ENCODE data around the gene PSMD9. TPM values are rescaled to one million over a fixed set of nuclear protein-coding genes. Genes with fewer than 3 reads are reported as not detected.
"Not testable (repeated sequence)": the region's sequence is repeated elsewhere in the genome, so short reads cannot be mapped to it uniquely, and the experiment has no call there.

The PSMD9 gene
- total RNA-seq, 1 donor from 2014 or later, result 28.1 TPM

- H3K27me3 ChIP-seq (ENCODE audit: low read depth), result no peaks in the 10 kb centered on the region
- no peaks in the 10 kb centered on the region for H3K9me3 ChIP-seq (replicated peaks)
- DNase-seq, result no peak
- H3K4me1 ChIP-seq, result peaks cover 4% of the 10 kb centered on the region
- no peak overlapping the region for H3K4me3 ChIP-seq
- intact Hi-C loops (cut with micrococcal nuclease), result no loop called here
- H3K27ac ChIP-seq (replicated peaks), result no peak overlapping the region
- TF ChIP-seq CTCF (IDR thresholded peaks at IDR 0.05; ENCODE audit: borderline replicate concordance), result no peak
- no peaks in the 10 kb centered on the region for H3K36me3 ChIP-seq
These were observed 5.3 kb upstream of the PSMD9 start for GRCh38 chr12:121883315-121883660.

- intact Hi-C loops (cut with micrococcal nuclease), result not testable (repeated sequence)
These were observed 3.5 kb upstream of the PSMD9 start for GRCh38 chr12:121885129-121885528.

GRCh38 chr12:121888083-121888477 is 510 bp upstream of the PSMD9 start:
- DNase-seq, result no peak
- intact Hi-C loops (cut with micrococcal nuclease), result no loop called here
- H3K27me3 ChIP-seq (ENCODE audit: low read depth), result no peaks in the 10 kb centered on the region
- peaks cover 30% of the 10 kb centered on the region for H3K4me1 ChIP-seq
- peak overlapping the region; percentile 90 for H3K4me3 ChIP-seq
- H3K27ac ChIP-seq (replicated peaks), result peak overlapping the region; percentile 97
- no peaks in the 10 kb centered on the region for H3K9me3 ChIP-seq (replicated peaks)
- TF ChIP-seq CTCF (IDR thresholded peaks at IDR 0.05; ENCODE audit: borderline replicate concordance), result no peak
- peaks cover 1% of the 10 kb centered on the region for H3K36me3 ChIP-seq

More at GRCh38 chr12:121885129-121885528, 3.5 kb upstream of the PSMD9 start:
- not testable (repeated sequence) for H3K27me3 ChIP-seq (ENCODE audit: low read depth); H3K9me3 ChIP-seq (replicated peaks); DNase-seq; H3K36me3 ChIP-seq; H3K4me3 ChIP-seq; H3K27ac ChIP-seq (replicated peaks)
- peaks cover 20% of the 10 kb centered on the region for H3K4me1 ChIP-seq

- Histone ChIP-seq H3K36me3 (peaks cover 9% of the 10 kb centered on the region), H3K27ac (replicated peaks) (peak overlapping the region; percentile 97), H3K9me3 (replicated peaks) (no peaks in the 10 kb centered on the region), H3K27me3 (ENCODE audit: low read depth) (no peaks in the 10 kb centered on the region), H3K4me1 (peaks cover 42% of the 10 kb centered on the region), H3K4me3 (peak overlapping the region; percentile 90)
- intact Hi-C loops (cut with micrococcal nuclease), result no loop called here
- DNase-seq, result no peak
- TF ChIP-seq CTCF (IDR thresholded peaks at IDR 0.05; ENCODE audit: borderline replicate concordance), result no peak
These were observed 659 bp downstream of the PSMD9 start for GRCh38 chr12:121889274-121889624.

GRCh38 chr12:121889661-121890060 is 1.1 kb downstream of the PSMD9 start:
- H3K27me3 ChIP-seq (ENCODE audit: low read depth); DNase-seq; intact Hi-C loops (cut with micrococcal nuclease); H3K27ac ChIP-seq (replicated peaks); H3K9me3 ChIP-seq (replicated peaks): not testable (repeated sequence)
- Histone ChIP-seq H3K36me3 (peaks cover 11% of the 10 kb centered on the region), H3K4me3 (peak overlapping the region; percentile 90), H3K4me1 (peaks cover 46% of the 10 kb centered on the region)

GRCh38 chr12:121892673-121893561 is 4.3 kb downstream of the PSMD9 start:
- no peak overlapping the region for H3K4me3 ChIP-seq
- H3K4me1 ChIP-seq, result peaks cover 46% of the 10 kb centered on the region
- peaks cover 41% of the 10 kb centered on the region for H3K36me3 ChIP-seq
- no peak for DNase-seq
- H3K27me3 ChIP-seq (ENCODE audit: low read depth), result no peaks in the 10 kb centered on the region
- H3K9me3 ChIP-seq (replicated peaks), result no peaks in the 10 kb centered on the region
- intact Hi-C loops (cut with micrococcal nuclease), result no loop called here
- no peak overlapping the region for H3K27ac ChIP-seq (replicated peaks)
- no peak for TF ChIP-seq CTCF (IDR thresholded peaks at IDR 0.05; ENCODE audit: borderline replicate concordance)
